Astrocyte (in vitro differentiated cells and primary cell): ENCODE data around the gene ZNF385B. TPM values are rescaled to one million over a fixed set of nuclear protein-coding genes. Genes with fewer than 3 reads are reported as not detected.

Experiments
- DNase-seq: peaks from one replicate; pipeline ENCODE4 v3.0.0-alpha.2; 2010; ENCODE audit warnings: low read depth
- FAIRE-seq: peaks from 2 replicates; lab custom pipeline; 2011; peaks lifted over from hg19 to GRCh38; lab: Jason Lieb, UNC
- H2AFZ ChIP-seq: 2 replicates; pipeline ENCODE4 v1.6.0; 2012; ENCODE audit warnings: low read depth, low read length, inconsistent platforms
- H3K27ac ChIP-seq: 2 replicates; pipeline ENCODE4 v1.5.1; 2011; ENCODE audit warnings: low read depth, low read length, inconsistent platforms
- H3K27me3 ChIP-seq: 2 replicates; pipeline ENCODE4 v1.6.0; 2011; ENCODE audit warnings: low read length, inconsistent platforms; ENCODE audit not compliant: insufficient read depth
- H3K36me3 ChIP-seq: 2 replicates; pipeline ENCODE4 v1.5.1; 2011; ENCODE audit warnings: low read length, inconsistent platforms; ENCODE audit not compliant: insufficient read depth
- H3K4me1 ChIP-seq: 2 replicates; pipeline ENCODE4 v1.5.1; 2011; ENCODE audit warnings: low read length, inconsistent platforms; ENCODE audit not compliant: insufficient read depth
- H3K4me2 ChIP-seq: 2 replicates; pipeline ENCODE4 v1.6.0; 2012; ENCODE audit warnings: low read length, inconsistent platforms
- H3K4me3 ChIP-seq: 2 replicates; pipeline ENCODE4 v1.5.1; 2011; ENCODE audit warnings: low read depth, mild to moderate bottlenecking, low read length, inconsistent platforms; ENCODE audit not compliant: insufficient read depth
- H3K79me2 ChIP-seq: 2 replicates; pipeline ENCODE4 v1.6.0; 2012; ENCODE audit warnings: mild to moderate bottlenecking, low read length, inconsistent platforms; ENCODE audit not compliant: insufficient read depth
- H3K9ac ChIP-seq: 2 replicates; pipeline ENCODE4 v1.6.0; 2012; ENCODE audit warnings: mild to moderate bottlenecking, low read length, inconsistent platforms
- H3K9me3 ChIP-seq: 2 replicates; pipeline ENCODE4 v1.5.1; 2012; ENCODE audit warnings: low read depth, mild to moderate bottlenecking, low read length, inconsistent platforms; ENCODE audit not compliant: insufficient read depth
- H4K20me1 ChIP-seq: 2 replicates; pipeline ENCODE4 v1.6.0; 2012; ENCODE audit warnings: low read length, inconsistent platforms; ENCODE audit not compliant: insufficient read depth
- H3K27ac Mint-ChIP-seq: one replicate; pipeline ENCODE4 v1.8.0; 2021; ENCODE audit warnings: mild to moderate bottlenecking, mixed read lengths; ENCODE audit not compliant: unreplicated experiment
- H3K27me3 Mint-ChIP-seq: one replicate; pipeline ENCODE4 v1.8.0; 2021; ENCODE audit warnings: low read depth, mixed read lengths; ENCODE audit not compliant: unreplicated experiment
- H3K36me3 Mint-ChIP-seq: one replicate; pipeline ENCODE4 v1.8.0; 2021; ENCODE audit warnings: low read depth, mixed read lengths; ENCODE audit not compliant: unreplicated experiment
- H3K4me1 Mint-ChIP-seq: one replicate; pipeline ENCODE4 v1.8.0; 2021; ENCODE audit warnings: low read depth, mixed read lengths; ENCODE audit not compliant: unreplicated experiment
- H3K4me3 Mint-ChIP-seq: one replicate; pipeline ENCODE4 v1.8.0; 2021; ENCODE audit warnings: mild to moderate bottlenecking, moderate library complexity, mixed read lengths; ENCODE audit not compliant: unreplicated experiment
- H3K9me3 Mint-ChIP-seq: one replicate; pipeline ENCODE4 v1.8.0; 2021; ENCODE audit warnings: mild to moderate bottlenecking, mixed read lengths; ENCODE audit not compliant: unreplicated experiment
- EZH2 ChIP-seq: IDR thresholded peaks from 2 replicates; pipeline ENCODE4 v1.6.1; 2012; ENCODE audit warnings: mild to moderate bottlenecking, low read length, inconsistent platforms; ENCODE audit not compliant: insufficient read depth
- total RNA-seq: library from RNA; stranded (reverse); gene quantifications from 2 replicates; pipeline ENCODE4 v1.2.1, GENCODE V29; 2021
- TF ChIP-seq, protein P1 (sequence below): IDR thresholded peaks from 2 replicates; pipeline ENCODE4 v1.5.1; 2011; ENCODE audit warnings: low read depth, mild to moderate bottlenecking, inconsistent platforms, low read length, moderate library complexity; ENCODE audit not compliant: insufficient read depth

The ZNF385B gene
- total RNA-seq, 1 donor from 2014 or later, result 0.27 TPM

DNA sequence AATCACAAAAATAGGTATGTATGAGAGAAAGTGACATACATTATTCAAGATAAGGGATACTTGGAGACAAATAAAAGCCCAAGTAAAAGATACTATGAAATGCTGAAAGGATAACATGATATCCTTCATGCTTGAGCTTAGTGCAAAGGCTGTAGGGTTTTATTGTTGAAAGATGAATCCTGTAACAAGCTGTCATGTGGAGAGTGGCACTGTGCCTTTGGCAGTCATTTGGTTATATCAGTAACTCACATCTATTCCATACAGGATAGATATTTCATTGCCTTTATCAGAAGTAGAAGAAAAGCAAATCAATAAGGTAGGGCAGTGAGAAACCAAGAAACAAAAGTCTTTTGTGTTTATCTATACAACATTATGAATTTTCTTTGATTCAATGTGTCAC, 211.0 kb downstream of the ZNF385B start:
- Mint-ChIP-seq H3K27ac (no peak overlapping the region), H3K36me3 (no peaks in the 10 kb centered on the region), H3K4me1 (peaks cover 2% of the 10 kb centered on the region), H3K4me3 (no peak overlapping the region), H3K9me3 (no peaks in the 10 kb centered on the region), H3K27me3 (no peaks in the 10 kb centered on the region)
- Histone ChIP-seq H3K9ac (no peak overlapping the region), H3K9me3 (no peaks in the 10 kb centered on the region), H3K27ac (no peak overlapping the region), H2AFZ (no peak overlapping the region), H3K4me3 (no peak overlapping the region), H3K4me2 (no peak overlapping the region), H3K79me2 (no peaks in the 10 kb centered on the region), H4K20me1 (no peaks in the 10 kb centered on the region), H3K4me1 (no peaks in the 10 kb centered on the region), H3K36me3 (no peaks in the 10 kb centered on the region), H3K27me3 (no peaks in the 10 kb centered on the region)
- TF ChIP-seq, protein P1, sequence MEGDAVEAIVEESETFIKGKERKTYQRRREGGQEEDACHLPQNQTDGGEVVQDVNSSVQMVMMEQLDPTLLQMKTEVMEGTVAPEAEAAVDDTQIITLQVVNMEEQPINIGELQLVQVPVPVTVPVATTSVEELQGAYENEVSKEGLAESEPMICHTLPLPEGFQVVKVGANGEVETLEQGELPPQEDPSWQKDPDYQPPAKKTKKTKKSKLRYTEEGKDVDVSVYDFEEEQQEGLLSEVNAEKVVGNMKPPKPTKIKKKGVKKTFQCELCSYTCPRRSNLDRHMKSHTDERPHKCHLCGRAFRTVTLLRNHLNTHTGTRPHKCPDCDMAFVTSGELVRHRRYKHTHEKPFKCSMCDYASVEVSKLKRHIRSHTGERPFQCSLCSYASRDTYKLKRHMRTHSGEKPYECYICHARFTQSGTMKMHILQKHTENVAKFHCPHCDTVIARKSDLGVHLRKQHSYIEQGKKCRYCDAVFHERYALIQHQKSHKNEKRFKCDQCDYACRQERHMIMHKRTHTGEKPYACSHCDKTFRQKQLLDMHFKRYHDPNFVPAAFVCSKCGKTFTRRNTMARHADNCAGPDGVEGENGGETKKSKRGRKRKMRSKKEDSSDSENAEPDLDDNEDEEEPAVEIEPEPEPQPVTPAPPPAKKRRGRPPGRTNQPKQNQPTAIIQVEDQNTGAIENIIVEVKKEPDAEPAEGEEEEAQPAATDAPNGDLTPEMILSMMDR, result no peak
- no peak for TF ChIP-seq EZH2
- FAIRE-seq, result no peak
- no peak for DNase-seq

DNA sequence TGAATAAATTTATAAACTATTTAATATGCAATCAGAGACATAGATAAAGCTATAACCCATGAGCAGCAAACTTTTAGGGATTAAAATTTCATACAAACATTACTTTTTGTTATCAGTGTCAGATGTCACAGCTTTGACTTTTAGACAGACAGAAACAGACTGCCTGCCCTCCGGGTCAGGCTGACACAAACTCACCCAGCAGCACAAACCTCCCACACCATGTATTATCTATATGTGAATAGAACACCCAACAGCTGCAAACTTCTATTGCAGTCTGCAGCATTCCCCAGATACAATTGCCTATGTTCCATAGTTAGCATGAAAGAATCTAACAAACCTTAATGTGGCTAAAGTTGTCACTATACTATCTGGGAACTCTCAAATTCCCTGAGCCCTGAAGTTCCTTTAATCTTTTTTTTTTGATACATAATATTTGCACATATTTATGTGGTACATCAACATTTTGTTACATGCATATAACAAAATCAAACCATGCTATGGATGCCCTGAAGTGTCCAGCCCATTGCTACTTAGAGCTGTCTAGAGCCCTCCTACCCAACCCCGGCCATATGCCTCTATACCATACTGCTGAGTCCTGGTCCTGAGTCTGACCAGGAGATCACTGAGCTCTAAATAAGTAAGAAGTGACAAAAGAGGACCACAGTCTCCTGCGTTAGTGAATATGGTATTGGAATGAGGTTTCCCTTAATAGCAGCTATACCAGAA, 214.4 kb downstream of the ZNF385B start:
- Histone ChIP-seq H4K20me1 (no peaks in the 10 kb centered on the region), H3K4me3 (no peak overlapping the region), H3K36me3 (no peaks in the 10 kb centered on the region), H3K4me2 (no peak overlapping the region), H3K79me2 (no peaks in the 10 kb centered on the region), H3K27ac (no peak overlapping the region), H3K27me3 (no peaks in the 10 kb centered on the region), H3K9me3 (no peaks in the 10 kb centered on the region), H3K4me1 (no peaks in the 10 kb centered on the region), H3K9ac (no peak overlapping the region), H2AFZ (no peak overlapping the region)
- no peaks in the 10 kb centered on the region for H3K9me3 Mint-ChIP-seq
- TF ChIP-seq, protein P1, result no peak
- TF ChIP-seq EZH2, result no peak
- no peaks in the 10 kb centered on the region for H3K36me3 Mint-ChIP-seq
- no peak for DNase-seq
- peaks cover 2% of the 10 kb centered on the region for H3K4me1 Mint-ChIP-seq
- H3K27ac Mint-ChIP-seq, result no peak overlapping the region
- FAIRE-seq, result no peak
- H3K27me3 Mint-ChIP-seq, result no peaks in the 10 kb centered on the region
- H3K4me3 Mint-ChIP-seq, result no peak overlapping the region

DNA sequence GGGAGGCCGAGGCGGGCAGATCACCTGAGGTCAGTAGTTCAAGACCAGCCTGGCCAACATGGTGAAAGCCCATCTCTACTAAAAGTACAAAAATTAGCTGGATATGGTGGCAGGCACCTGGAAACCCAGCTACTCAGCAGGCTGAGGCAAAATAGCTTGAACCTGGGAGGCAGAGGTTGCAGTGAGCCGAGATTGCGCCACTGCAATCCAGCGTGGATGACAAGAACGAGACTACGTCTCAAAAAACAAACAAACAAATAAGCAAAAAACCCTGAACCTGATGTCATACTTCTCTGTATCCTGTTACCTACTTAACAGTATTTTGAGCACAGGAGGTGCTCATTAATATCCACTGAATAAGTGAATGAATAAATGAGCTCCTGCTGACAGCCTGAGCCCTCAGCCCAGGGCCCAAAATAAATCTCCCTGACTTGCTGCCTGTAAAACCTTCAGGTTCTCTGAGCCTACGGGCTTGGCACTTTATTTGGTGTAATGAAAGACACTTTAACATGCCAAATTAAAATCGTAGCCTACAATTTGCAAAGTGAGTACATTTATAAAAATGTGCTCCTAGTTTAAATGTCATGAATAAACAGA, 215.1 kb downstream of the ZNF385B start:
- Histone ChIP-seq H3K4me2 (no peak overlapping the region), H3K27me3 (no peaks in the 10 kb centered on the region), H3K9ac (no peak overlapping the region), H4K20me1 (no peaks in the 10 kb centered on the region), H3K9me3 (no peaks in the 10 kb centered on the region), H3K36me3 (no peaks in the 10 kb centered on the region), H3K27ac (no peak overlapping the region), H2AFZ (no peak overlapping the region), H3K4me1 (no peaks in the 10 kb centered on the region), H3K4me3 (no peak overlapping the region), H3K79me2 (no peaks in the 10 kb centered on the region)
- TF ChIP-seq, protein P1, result no peak
- TF ChIP-seq EZH2, result no peak
- H3K4me1 Mint-ChIP-seq, result peaks cover 2% of the 10 kb centered on the region
- FAIRE-seq (no peak), DNase-seq (no peak)
- H3K27ac Mint-ChIP-seq, result no peak overlapping the region
- H3K36me3 Mint-ChIP-seq, result no peaks in the 10 kb centered on the region
- no peaks in the 10 kb centered on the region for H3K27me3 Mint-ChIP-seq
- H3K4me3 Mint-ChIP-seq, result no peak overlapping the region
- no peaks in the 10 kb centered on the region for H3K9me3 Mint-ChIP-seq
